ENCODE results near the gene CREB3L1. TPM values are rescaled to one million over a fixed set of nuclear protein-coding genes. Genes with fewer than 3 reads are reported as not detected.

The CREB3L1 gene
- total RNA-seq, 1 donor: 33.3 TPM

DNA sequence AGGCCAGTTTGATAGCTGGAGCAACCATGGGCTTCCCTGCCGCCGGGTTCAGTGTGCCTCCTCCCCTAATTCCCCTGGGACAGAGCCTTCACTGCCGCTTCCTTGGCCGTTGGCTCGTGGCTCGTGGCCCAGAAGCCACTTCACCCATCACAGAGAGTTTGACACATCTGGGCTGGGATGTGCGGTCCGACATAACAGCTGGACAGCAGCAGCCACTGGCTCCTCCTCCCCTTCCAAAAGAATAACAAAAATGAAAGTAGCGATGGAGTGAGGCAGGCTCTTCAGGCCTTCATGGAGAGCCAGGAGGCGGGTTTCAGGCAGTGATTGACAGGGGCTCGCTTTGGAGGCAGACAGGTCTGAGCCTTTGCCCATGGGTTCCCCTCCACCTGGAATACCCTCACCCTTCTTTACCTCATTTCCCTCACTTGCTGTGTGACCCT is 8.2 kb downstream of the CREB3L1 start:
- Histone ChIP-seq H3K36me3 (ENCODE audit: insufficient read depth, low read length) (peaks cover 15% of the 10 kb centered on the region), H3K27ac (ENCODE audit: low read depth, low read length) (peak overlapping the region; percentile 77), H3K27me3 (ENCODE audit: insufficient read depth, low read length) (no peaks in the 10 kb centered on the region), H4K20me1 (ENCODE audit: insufficient read depth, low read length) (peaks cover 53% of the 10 kb centered on the region), H2AFZ (ENCODE audit: low read length) (no peak overlapping the region), H3K4me2 (ENCODE audit: insufficient read depth, low read length) (peak overlapping the region; percentile 54), H3K9me3 (ENCODE audit: low read depth, low read length) (no peaks in the 10 kb centered on the region), H3K4me3 (ENCODE audit: insufficient read depth, low read length) (peak overlapping the region; percentile 59), H3K4me1 (ENCODE audit: insufficient read depth, low read length) (peaks cover 43% of the 10 kb centered on the region), H3K79me2 (ENCODE audit: insufficient read depth, low read length) (peaks cover 97% of the 10 kb centered on the region)
- TF ChIP-seq, protein P1, sequence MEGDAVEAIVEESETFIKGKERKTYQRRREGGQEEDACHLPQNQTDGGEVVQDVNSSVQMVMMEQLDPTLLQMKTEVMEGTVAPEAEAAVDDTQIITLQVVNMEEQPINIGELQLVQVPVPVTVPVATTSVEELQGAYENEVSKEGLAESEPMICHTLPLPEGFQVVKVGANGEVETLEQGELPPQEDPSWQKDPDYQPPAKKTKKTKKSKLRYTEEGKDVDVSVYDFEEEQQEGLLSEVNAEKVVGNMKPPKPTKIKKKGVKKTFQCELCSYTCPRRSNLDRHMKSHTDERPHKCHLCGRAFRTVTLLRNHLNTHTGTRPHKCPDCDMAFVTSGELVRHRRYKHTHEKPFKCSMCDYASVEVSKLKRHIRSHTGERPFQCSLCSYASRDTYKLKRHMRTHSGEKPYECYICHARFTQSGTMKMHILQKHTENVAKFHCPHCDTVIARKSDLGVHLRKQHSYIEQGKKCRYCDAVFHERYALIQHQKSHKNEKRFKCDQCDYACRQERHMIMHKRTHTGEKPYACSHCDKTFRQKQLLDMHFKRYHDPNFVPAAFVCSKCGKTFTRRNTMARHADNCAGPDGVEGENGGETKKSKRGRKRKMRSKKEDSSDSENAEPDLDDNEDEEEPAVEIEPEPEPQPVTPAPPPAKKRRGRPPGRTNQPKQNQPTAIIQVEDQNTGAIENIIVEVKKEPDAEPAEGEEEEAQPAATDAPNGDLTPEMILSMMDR (IDR thresholded peaks at IDR 0.05; ENCODE audit: extremely low read depth, low read depth, low read length): no peak
- DNase-seq (ENCODE audit: insufficient read length, low spot score, missing footprints): peak; percentile 85

DNA sequence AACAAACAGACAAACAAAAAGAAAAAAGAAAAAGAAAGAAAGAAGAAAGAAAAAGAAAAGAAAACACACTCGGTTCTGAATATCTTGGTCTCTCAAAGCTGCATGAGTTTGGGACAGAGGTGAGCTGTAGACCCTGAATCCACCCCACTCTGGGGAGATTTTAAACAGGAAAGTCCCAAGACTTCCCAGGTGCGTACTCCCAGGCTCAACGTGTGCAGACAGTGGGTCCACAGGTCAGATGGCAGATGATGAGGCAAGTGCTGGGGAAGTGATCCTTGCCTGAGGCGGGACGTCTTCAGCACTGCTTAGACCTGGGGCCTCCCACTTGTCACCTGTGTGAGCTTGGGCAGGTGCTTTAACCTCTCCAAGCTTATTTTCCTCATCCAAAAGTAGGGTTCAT is 9.3 kb downstream of the CREB3L1 start:
- H3K9me3 ChIP-seq (ENCODE audit: low read depth, low read length): no peaks in the 10 kb centered on the region
- no peak overlapping the region for H3K4me2 ChIP-seq (ENCODE audit: insufficient read depth, low read length)
- no peak for DNase-seq (ENCODE audit: insufficient read length, low spot score, missing footprints)
- TF ChIP-seq, protein P1 (IDR thresholded peaks at IDR 0.05; ENCODE audit: extremely low read depth, low read depth, low read length): no peak
- no peaks in the 10 kb centered on the region for H3K27me3 ChIP-seq (ENCODE audit: insufficient read depth, low read length)
- no peak overlapping the region for H2AFZ ChIP-seq (ENCODE audit: low read length)
- peaks cover 44% of the 10 kb centered on the region for H3K4me1 ChIP-seq (ENCODE audit: insufficient read depth, low read length)
- H3K27ac ChIP-seq (ENCODE audit: low read depth, low read length): peak overlapping the region; percentile 38
- no peak overlapping the region for H3K4me3 ChIP-seq (ENCODE audit: insufficient read depth, low read length)
- H3K36me3 ChIP-seq (ENCODE audit: insufficient read depth, low read length): peaks cover 15% of the 10 kb centered on the region
- H4K20me1 ChIP-seq (ENCODE audit: insufficient read depth, low read length): peaks cover 44% of the 10 kb centered on the region
- peaks cover 88% of the 10 kb centered on the region for H3K79me2 ChIP-seq (ENCODE audit: insufficient read depth, low read length)

DNA sequence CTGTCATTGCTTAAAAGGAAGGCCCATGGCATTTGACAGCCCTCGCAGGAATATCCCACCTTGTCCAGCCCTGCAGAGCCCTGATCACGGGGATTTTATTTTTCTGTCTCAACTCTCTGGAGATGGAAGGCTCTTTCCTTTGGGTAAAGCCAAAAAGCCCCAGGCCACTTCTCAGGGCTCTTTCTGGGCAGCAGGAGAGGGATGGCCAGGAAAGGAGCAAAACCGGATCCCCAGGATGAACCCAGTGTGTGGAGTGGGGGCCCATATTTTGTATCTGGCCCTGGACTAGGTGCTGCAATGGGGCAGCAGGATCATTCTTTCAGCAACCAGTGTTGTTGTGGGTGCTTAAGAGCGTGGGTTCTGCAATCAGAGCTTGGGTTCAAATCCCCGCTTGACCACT is 11.0 kb downstream of the CREB3L1 start:
- H4K20me1 ChIP-seq (ENCODE audit: insufficient read depth, low read length): peaks cover 30% of the 10 kb centered on the region
- H3K4me3 ChIP-seq (ENCODE audit: insufficient read depth, low read length): no peak overlapping the region
- H3K4me1 ChIP-seq (ENCODE audit: insufficient read depth, low read length): peaks cover 61% of the 10 kb centered on the region
- H3K79me2 ChIP-seq (ENCODE audit: insufficient read depth, low read length): peaks cover 82% of the 10 kb centered on the region
- no peak overlapping the region for H3K27ac ChIP-seq (ENCODE audit: low read depth, low read length)
- TF ChIP-seq, protein P1 (IDR thresholded peaks at IDR 0.05; ENCODE audit: extremely low read depth, low read depth, low read length): no peak
- H2AFZ ChIP-seq (ENCODE audit: low read length): no peak overlapping the region
- no peaks in the 10 kb centered on the region for H3K27me3 ChIP-seq (ENCODE audit: insufficient read depth, low read length)
- H3K36me3 ChIP-seq (ENCODE audit: insufficient read depth, low read length): peaks cover 15% of the 10 kb centered on the region
- H3K4me2 ChIP-seq (ENCODE audit: insufficient read depth, low read length): no peak overlapping the region
- DNase-seq (ENCODE audit: insufficient read length, low spot score, missing footprints): no peak
- no peaks in the 10 kb centered on the region for H3K9me3 ChIP-seq (ENCODE audit: low read depth, low read length)

DNA sequence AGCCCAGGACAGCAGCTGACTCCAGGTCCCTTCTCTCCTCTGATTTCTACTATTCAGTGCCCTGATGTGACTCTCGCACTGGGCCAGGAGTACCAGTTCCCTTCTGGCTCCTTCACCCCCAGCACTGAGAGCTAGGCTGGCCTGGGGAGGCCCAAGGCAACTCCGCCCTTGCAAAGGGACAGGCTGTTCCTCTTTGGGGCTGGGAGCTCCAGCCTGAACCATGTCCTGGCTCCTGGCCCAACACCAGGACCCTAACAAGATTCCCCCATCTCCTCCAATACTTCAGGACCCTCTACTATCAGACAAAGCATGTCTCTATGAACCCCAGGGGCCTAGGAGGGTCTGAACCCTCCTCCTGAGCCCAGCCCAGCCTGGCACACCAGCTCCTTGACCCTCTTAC is 12.5 kb downstream of the CREB3L1 start:
- H2AFZ ChIP-seq (ENCODE audit: low read length): no peak overlapping the region
- no peaks in the 10 kb centered on the region for H3K27me3 ChIP-seq (ENCODE audit: insufficient read depth, low read length)
- H3K4me2 ChIP-seq (ENCODE audit: insufficient read depth, low read length): peak overlapping the region; percentile 55
- peak overlapping the region; percentile 95 for H3K27ac ChIP-seq (ENCODE audit: low read depth, low read length)
- peaks cover 70% of the 10 kb centered on the region for H3K4me1 ChIP-seq (ENCODE audit: insufficient read depth, low read length)
- peaks cover 20% of the 10 kb centered on the region for H4K20me1 ChIP-seq (ENCODE audit: insufficient read depth, low read length)
- TF ChIP-seq, protein P1 (IDR thresholded peaks at IDR 0.05; ENCODE audit: extremely low read depth, low read depth, low read length): no peak
- peaks cover 11% of the 10 kb centered on the region for H3K36me3 ChIP-seq (ENCODE audit: insufficient read depth, low read length)
- DNase-seq (ENCODE audit: insufficient read length, low spot score, missing footprints): no peak
- no peak overlapping the region for H3K4me3 ChIP-seq (ENCODE audit: insufficient read depth, low read length)
- H3K9me3 ChIP-seq (ENCODE audit: low read depth, low read length): no peaks in the 10 kb centered on the region
- H3K79me2 ChIP-seq (ENCODE audit: insufficient read depth, low read length): peaks cover 70% of the 10 kb centered on the region

Data from osteoblast (primary cell).